HG02973 (cell line): ENCODE results near the gene FNDC4.

Experiments used
- ATAC-seq: cut with Tn5 transposase; IDR thresholded peaks from one replicate; pipeline ENCODE4 v1.9.1; 2021; ENCODE audit warnings: moderate library complexity; ENCODE audit not compliant: unreplicated experiment

Gene FNDC4

GRCh38 chr2:27494284-27494943 is 586 bp downstream of the FNDC4 start:
- ATAC-seq = no peak

- ATAC-seq = no peak
These were observed 1.1 kb downstream of the FNDC4 start for GRCh38 chr2:27493948-27494283.

- ATAC-seq = no peak
These were observed 2.4 kb downstream of the FNDC4 start for GRCh38 chr2:27492557-27492956.

GRCh38 chr2:27489498-27490397 is 5.3 kb downstream of the FNDC4 start, which contains the start of gene IFT172:
Gene IFT172 (minus strand): TSS chr2:27489743. CDS start chr2:27489653, 90 bp downstream.
- peak; percentile 94 for ATAC-seq

GRCh38 chr2:27489118-27489497 is 5.9 kb downstream of the FNDC4 start:
- peak; percentile 3 for ATAC-seq

- no peak for ATAC-seq
These were observed 9.5 kb downstream of the FNDC4 start for GRCh38 chr2:27485496-27485895.

GRCh38 chr2:27471961-27472360 is 23.0 kb downstream of the FNDC4 start:
- ATAC-seq = no peak

GRCh38 chr2:27464443-27464842 is 30.6 kb downstream of the FNDC4 start:
- ATAC-seq = no peak

- ATAC-seq = no peak
These were observed 33.9 kb downstream of the FNDC4 start for GRCh38 chr2:27461118-27461517.

- no peak for ATAC-seq
These were observed 41.0 kb downstream of the FNDC4 start for GRCh38 chr2:27453968-27454367.

GRCh38 chr2:27451095-27451494 is 43.9 kb downstream of the FNDC4 start:
- no peak for ATAC-seq

- ATAC-seq = no peak
These were observed 46.6 kb downstream of the FNDC4 start for GRCh38 chr2:27448381-27448780.

- no peak for ATAC-seq
These were observed 48.9 kb downstream of the FNDC4 start for GRCh38 chr2:27446057-27446456.

- ATAC-seq = no peak
These were observed 49.4 kb downstream of the FNDC4 start for GRCh38 chr2:27445615-27446014.

- ATAC-seq = no peak
These were observed 49.8 kb downstream of the FNDC4 start for GRCh38 chr2:27445155-27445554.

- no peak for ATAC-seq
These were observed 52.1 kb downstream of the FNDC4 start for GRCh38 chr2:27442920-27443282.

GRCh38 chr2:27441958-27442919 is 52.8 kb downstream of the FNDC4 start, which contains the start of gene KRTCAP3:
Gene KRTCAP3 (plus strand): TSS chr2:27442381. CDS start chr2:27442413, 32 bp downstream.
- ATAC-seq = no peak
